ENCODE data around the gene EXOSC2. TPM values are rescaled to one million over a fixed set of nuclear protein-coding genes. Genes with fewer than 3 reads are reported as not detected.

Gene EXOSC2
- total RNA-seq, 2 donors from 2014 or later = 44.0 to 54.3 TPM

DNA sequence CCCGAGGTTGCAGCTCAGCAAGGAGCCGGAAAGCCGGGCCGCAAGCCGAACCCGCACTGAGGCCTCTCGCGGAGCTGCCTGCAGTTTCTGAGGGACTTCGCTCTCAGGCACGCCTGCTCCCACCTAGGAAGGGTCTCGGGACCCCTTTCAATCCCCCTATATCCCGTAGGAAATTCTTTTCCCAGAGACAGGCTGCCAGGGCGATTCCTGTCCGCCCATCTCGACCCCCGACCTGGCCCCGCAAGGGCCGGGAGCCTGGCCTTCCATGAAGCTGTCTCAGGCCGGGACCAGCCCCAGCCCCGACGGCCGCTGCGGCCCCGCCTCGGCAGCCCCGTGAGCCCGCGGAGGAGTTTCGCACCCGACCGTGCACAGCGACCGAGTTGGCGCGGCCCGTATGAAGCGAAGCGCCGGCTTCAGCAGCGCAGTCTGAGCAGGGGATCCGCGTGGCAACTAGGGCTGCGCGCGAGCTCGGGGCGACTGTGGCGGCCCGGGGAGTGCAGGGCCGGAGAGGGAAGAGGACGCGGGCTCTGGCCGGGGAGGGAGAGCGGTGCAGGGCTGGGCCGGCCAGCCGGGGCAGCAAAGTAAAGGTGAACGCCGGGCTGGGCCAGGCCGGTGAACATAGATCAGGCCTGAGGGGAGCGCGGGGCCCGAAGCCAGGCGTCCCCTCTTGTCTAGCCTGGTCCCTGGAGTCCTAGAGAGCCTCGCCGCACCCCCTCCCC, 30.2 kb upstream of the EXOSC2 start:
- Mint-ChIP-seq H3K27me3 (peaks cover 54% of the 10 kb centered on the region), H3K27ac (no peak overlapping the region), H3K4me1 (peaks cover 22% of the 10 kb centered on the region), H3K36me3 (ENCODE audit: low read depth) (peaks cover 7% of the 10 kb centered on the region), H3K4me3 (peak overlapping the region; percentile 87)
- DNase-seq (no peak), ATAC-seq (peak; percentile 61)
- H3K9me3 ChIP-seq (ENCODE audit: control insufficient read depth, low read length, poor library complexity, severe bottlenecking) = no peaks in the 10 kb centered on the region

DNA sequence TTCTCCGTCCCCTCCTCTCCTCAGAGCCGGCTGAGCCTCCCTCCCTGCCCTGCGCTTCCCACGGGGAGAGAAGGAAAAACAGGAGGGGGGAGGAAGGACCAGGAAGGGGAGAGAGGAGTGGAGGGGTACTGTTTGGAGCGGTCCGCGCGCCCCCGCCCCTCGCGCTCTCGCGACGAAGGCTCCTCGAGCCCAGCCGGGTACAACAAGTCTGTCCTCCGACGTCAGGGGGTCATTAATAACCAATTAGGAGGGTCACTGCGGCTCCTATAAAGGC, 29.7 kb upstream of the EXOSC2 start:
- DNase-seq (no peak), ATAC-seq (peak; percentile 10)
- Mint-ChIP-seq H3K27ac (no peak overlapping the region), H3K36me3 (ENCODE audit: low read depth) (peaks cover 5% of the 10 kb centered on the region), H3K4me3 (peak overlapping the region; percentile 87), H3K4me1 (peaks cover 20% of the 10 kb centered on the region), H3K27me3 (peaks cover 50% of the 10 kb centered on the region)
- H3K9me3 ChIP-seq (ENCODE audit: control insufficient read depth, low read length, poor library complexity, severe bottlenecking) = no peaks in the 10 kb centered on the region

- H3K9me3 ChIP-seq (ENCODE audit: control insufficient read depth, low read length, poor library complexity, severe bottlenecking) = no peaks in the 10 kb centered on the region
- Mint-ChIP-seq H3K4me1 (peaks cover 20% of the 10 kb centered on the region), H3K4me3 (peak within 1 kb of the TSS; percentile 87), H3K36me3 (ENCODE audit: low read depth) (peaks cover 5% of the 10 kb centered on the region), H3K27ac (no peak within 1 kb of the TSS), H3K27me3 (peaks cover 48% of the 10 kb centered on the region)
- no peak for ATAC-seq
- DNase-seq = no peak
These were observed 29.1 kb upstream of the EXOSC2 start, which contains the start of gene PRDM12 for GRCh38 chr9:130664251-130665028. Gene PRDM12 (plus strand): TSS chr9:130664594. CDS start chr9:130664654, 60 bp downstream.

GRCh38 chr9:130665029-130665430, 28.6 kb upstream of the EXOSC2 start:
- Mint-ChIP-seq H3K27me3 (peaks cover 48% of the 10 kb centered on the region), H3K4me3 (peak overlapping the region; percentile 62)

GRCh38 chr9:130665431-130666392, 27.9 kb upstream of the EXOSC2 start:
- peaks cover 2% of the 10 kb centered on the region for H3K36me3 Mint-ChIP-seq (ENCODE audit: low read depth)
- peak overlapping the region; percentile 62 for H3K4me3 Mint-ChIP-seq
- H3K27me3 Mint-ChIP-seq = peaks cover 48% of the 10 kb centered on the region
- ATAC-seq (peak; percentile 43), DNase-seq (no peak)
- no peaks in the 10 kb centered on the region for H3K9me3 ChIP-seq (ENCODE audit: control insufficient read depth, low read length, poor library complexity, severe bottlenecking)
- H3K4me1 Mint-ChIP-seq = peaks cover 20% of the 10 kb centered on the region
- H3K27ac Mint-ChIP-seq = no peak overlapping the region

More at GRCh38 chr9:130665029-130665430, 28.6 kb upstream of the EXOSC2 start:
- H3K9me3 ChIP-seq (ENCODE audit: control insufficient read depth, low read length, poor library complexity, severe bottlenecking) = no peaks in the 10 kb centered on the region
- Mint-ChIP-seq H3K36me3 (ENCODE audit: low read depth) (peaks cover 2% of the 10 kb centered on the region), H3K4me1 (peaks cover 18% of the 10 kb centered on the region), H3K27ac (no peak overlapping the region)
- DNase-seq (no peak), ATAC-seq (no peak)

GRCh38 chr9:130666393-130667119, 27.0 kb upstream of the EXOSC2 start:
- Mint-ChIP-seq H3K4me3 (no peak overlapping the region), H3K4me1 (peaks cover 20% of the 10 kb centered on the region), H3K27ac (no peak overlapping the region), H3K27me3 (peaks cover 47% of the 10 kb centered on the region), H3K36me3 (ENCODE audit: low read depth) (peaks cover 2% of the 10 kb centered on the region)
- no peaks in the 10 kb centered on the region for H3K9me3 ChIP-seq (ENCODE audit: control insufficient read depth, low read length, poor library complexity, severe bottlenecking)
- DNase-seq = no peak
- ATAC-seq = no peak

- Mint-ChIP-seq H3K27ac (no peak overlapping the region), H3K36me3 (ENCODE audit: low read depth) (peaks cover 2% of the 10 kb centered on the region), H3K27me3 (peaks cover 41% of the 10 kb centered on the region), H3K4me3 (no peak overlapping the region), H3K4me1 (peaks cover 20% of the 10 kb centered on the region)
- H3K9me3 ChIP-seq (ENCODE audit: control insufficient read depth, low read length, poor library complexity, severe bottlenecking) = no peaks in the 10 kb centered on the region
- ATAC-seq (no peak), DNase-seq (no peak)
These were observed 26.5 kb upstream of the EXOSC2 start for GRCh38 chr9:130667120-130667435.

DNA sequence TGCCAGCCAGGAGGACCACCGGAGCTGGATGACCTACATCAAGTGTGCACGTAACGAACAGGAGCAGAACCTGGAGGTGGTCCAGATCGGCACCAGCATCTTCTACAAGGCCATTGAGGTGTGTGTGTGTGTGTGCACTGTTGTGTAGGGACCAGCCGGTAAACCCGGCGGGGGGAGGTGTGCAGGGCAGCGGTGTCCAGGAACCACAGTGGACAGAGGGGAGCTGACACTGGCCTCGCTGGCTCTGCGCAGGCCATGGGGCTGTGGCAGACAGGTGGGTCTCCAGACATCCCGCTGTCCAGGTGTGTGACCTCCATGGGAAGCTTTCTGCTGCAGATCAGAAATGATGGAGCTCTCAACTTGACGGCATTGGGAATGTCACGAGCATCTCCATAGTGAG, 25.4 kb upstream of the EXOSC2 start:
- H3K4me3 Mint-ChIP-seq = no peak overlapping the region
- no peak overlapping the region for H3K27ac Mint-ChIP-seq
- ATAC-seq (no peak), DNase-seq (no peak)
- peaks cover 16% of the 10 kb centered on the region for H3K4me1 Mint-ChIP-seq
- H3K36me3 Mint-ChIP-seq (ENCODE audit: low read depth) = peaks cover 2% of the 10 kb centered on the region
- H3K9me3 ChIP-seq (ENCODE audit: control insufficient read depth, low read length, poor library complexity, severe bottlenecking) = no peaks in the 10 kb centered on the region
- peaks cover 32% of the 10 kb centered on the region for H3K27me3 Mint-ChIP-seq

- H3K27me3 Mint-ChIP-seq = peaks cover 31% of the 10 kb centered on the region
- peaks cover 2% of the 10 kb centered on the region for H3K36me3 Mint-ChIP-seq (ENCODE audit: low read depth)
- H3K4me3 Mint-ChIP-seq = no peak overlapping the region
- DNase-seq (no peak), ATAC-seq (no peak)
- no peaks in the 10 kb centered on the region for H3K9me3 ChIP-seq (ENCODE audit: control insufficient read depth, low read length, poor library complexity, severe bottlenecking)
- H3K27ac Mint-ChIP-seq = no peak overlapping the region
- H3K4me1 Mint-ChIP-seq = peaks cover 14% of the 10 kb centered on the region
These were observed 24.9 kb upstream of the EXOSC2 start for GRCh38 chr9:130668659-130669058.

- H3K36me3 Mint-ChIP-seq (ENCODE audit: low read depth) = peaks cover 2% of the 10 kb centered on the region
- DNase-seq = no peak
- no peak for ATAC-seq
- H3K4me1 Mint-ChIP-seq = peaks cover 8% of the 10 kb centered on the region
- peaks cover 25% of the 10 kb centered on the region for H3K27me3 Mint-ChIP-seq
- no peak overlapping the region for H3K4me3 Mint-ChIP-seq
- no peak overlapping the region for H3K27ac Mint-ChIP-seq
- no peaks in the 10 kb centered on the region for H3K9me3 ChIP-seq (ENCODE audit: control insufficient read depth, low read length, poor library complexity, severe bottlenecking)
These were observed 23.6 kb upstream of the EXOSC2 start for GRCh38 chr9:130669965-130670364.

DNA sequence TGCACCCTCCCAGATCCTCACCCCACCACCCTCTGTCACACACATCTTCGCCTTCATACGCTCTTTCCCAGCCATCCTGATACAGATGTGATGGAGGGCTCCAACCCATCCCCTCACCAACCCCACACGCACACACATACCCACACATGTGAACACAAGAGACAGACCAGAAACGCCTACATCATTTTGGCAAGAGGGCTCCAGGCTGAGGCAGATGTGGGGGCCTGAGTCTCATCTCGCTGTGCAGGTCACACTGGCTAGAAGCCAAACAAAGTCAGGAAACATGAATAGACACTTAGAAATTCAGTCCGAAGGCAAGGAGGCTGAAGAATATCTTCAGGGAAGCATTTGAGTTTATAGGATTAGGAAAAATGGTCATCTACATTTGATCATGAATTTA, 22.9 kb upstream of the EXOSC2 start:
- DNase-seq (no peak), ATAC-seq (no peak)
- H3K9me3 ChIP-seq (ENCODE audit: control insufficient read depth, low read length, poor library complexity, severe bottlenecking) = no peaks in the 10 kb centered on the region
- peaks cover 4% of the 10 kb centered on the region for H3K4me1 Mint-ChIP-seq
- H3K36me3 Mint-ChIP-seq (ENCODE audit: low read depth) = no peaks in the 10 kb centered on the region
- H3K27me3 Mint-ChIP-seq = peaks cover 21% of the 10 kb centered on the region
- no peak overlapping the region for H3K27ac Mint-ChIP-seq
- no peak overlapping the region for H3K4me3 Mint-ChIP-seq

GRCh38 chr9:130672466-130672865, 21.1 kb upstream of the EXOSC2 start:
- Mint-ChIP-seq H3K4me1 (peaks cover 3% of the 10 kb centered on the region), H3K4me3 (no peak overlapping the region)
- no peak for ATAC-seq

More at GRCh38 chr9:130672466-130672865, 21.1 kb upstream of the EXOSC2 start:
- no peak for DNase-seq
- no peak overlapping the region for H3K27ac Mint-ChIP-seq
- peaks cover 8% of the 10 kb centered on the region for H3K27me3 Mint-ChIP-seq
- H3K9me3 ChIP-seq (ENCODE audit: control insufficient read depth, low read length, poor library complexity, severe bottlenecking) = no peaks in the 10 kb centered on the region
- no peaks in the 10 kb centered on the region for H3K36me3 Mint-ChIP-seq (ENCODE audit: low read depth)
